ENCODE results near the gene IMMP2L. TPM values are rescaled to one million over a fixed set of nuclear protein-coding genes. Genes with fewer than 3 reads are reported as not detected.

Gene IMMP2L
- total and polyA plus RNA-seq, 2 of the 4 experiments (the other 2 are of a cell fraction) = 5.8 to 9.3 TPM

DNA sequence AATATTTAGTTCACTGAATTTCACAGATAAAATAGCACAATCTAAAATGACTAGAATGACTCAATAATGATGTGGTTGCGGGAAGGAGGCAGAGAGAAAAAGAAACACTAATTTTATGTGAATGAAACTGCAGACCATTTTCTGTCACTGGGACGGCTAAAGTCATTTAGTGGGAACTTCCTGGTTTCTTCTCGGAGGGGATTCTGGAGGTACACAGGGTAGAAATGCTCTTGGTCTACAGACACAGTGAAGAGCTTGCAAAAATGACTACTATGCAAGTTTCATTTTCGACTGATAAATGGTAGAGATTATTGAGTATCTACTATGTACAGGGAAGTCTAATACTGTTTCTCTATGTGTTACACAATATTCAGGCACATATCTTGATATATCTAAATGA is 534.9 kb downstream of the IMMP2L start:
- H3K4me1 ChIP-seq (ENCODE audit: control insufficient read depth, insufficient read depth, low read length) = peaks cover 2% of the 10 kb centered on the region; the same call in 1 of the 2 replicates
- no peaks in the 10 kb centered on the region for H3K9me1 ChIP-seq (ENCODE audit: insufficient read depth, low read length)
- H2AFZ ChIP-seq (replicated peaks; ENCODE audit: low read length, poor library complexity) = no peak overlapping the region
- no peaks in the 10 kb centered on the region for H3K27me3 ChIP-seq (ENCODE audit: control insufficient read depth, insufficient read depth, low read length)
- H2BK15ac ChIP-seq (ENCODE audit: low read depth, low read length) = no peak overlapping the region
- H4K8ac ChIP-seq (ENCODE audit: low read depth in 2 of 2, low read length in 2 of 2) = no peak overlapping the region
- no peak overlapping the region for H3K56ac ChIP-seq (ENCODE audit: extremely low read depth, insufficient read depth, low read length)
- intact Hi-C loops (cut with micrococcal nuclease) (no loop called here), dilution Hi-C loops (cut with HindIII; ENCODE audit: low sequenced_read_pairs, unreplicated experiment) (no loop called here), in situ Hi-C loops (cut with MboI; ENCODE audit: low sequenced_read_pairs) (no loop called here)
- no peak overlapping the region for H3K14ac ChIP-seq (replicated peaks; ENCODE audit: low read depth, low read length)
- no peak overlapping the region for H4K91ac ChIP-seq (ENCODE audit: insufficient read depth, low read depth, low read length)
- H3K9me3 ChIP-seq (ENCODE audit: control insufficient read depth, insufficient read depth, low read length) = no peaks in the 10 kb centered on the region
- ChIA-PET CTCF (no interaction called here), POLR2A (ENCODE audit: unreplicated experiment) (no interaction called here)
- H3K23ac ChIP-seq (ENCODE audit: low read depth, low read length) = no peak overlapping the region
- H4K5ac ChIP-seq (ENCODE audit: low read depth, low read length) = no peak overlapping the region
- no peak overlapping the region for H3K4ac ChIP-seq (ENCODE audit: low read depth, low read length)
- no peak overlapping the region for H2BK20ac ChIP-seq (ENCODE audit: low read depth, low read length)
- H2BK5ac ChIP-seq (ENCODE audit: low read depth, low read length, poor library complexity, severe bottlenecking) = no peak overlapping the region
- no peak overlapping the region for H3K18ac ChIP-seq (ENCODE audit: low read depth, low read length)
- no peak overlapping the region for H2AK9ac ChIP-seq (replicated peaks; ENCODE audit: low read depth, low read length, poor library complexity)
- H3K27ac ChIP-seq (ENCODE audit: insufficient read depth, low read length) = no peak overlapping the region
- no peak overlapping the region for H2BK120ac ChIP-seq (ENCODE audit: low read depth, low read length)
- H2AK5ac ChIP-seq (ENCODE audit: low read depth, low read length) = no peak overlapping the region
- no peaks in the 10 kb centered on the region for H3K79me1 ChIP-seq (ENCODE audit: low read depth in 1 of 2, low read length in 2 of 2)
- no peak overlapping the region for H3K4me3 ChIP-seq (ENCODE audit: insufficient read depth, low read depth, low read length)
- H3K36me3 ChIP-seq (ENCODE audit: control insufficient read depth, insufficient read depth, low read length) = no peaks in the 10 kb centered on the region
- H3K4me2 ChIP-seq (ENCODE audit: low read depth, low read length) = no peak overlapping the region
- 100% methylated on average over 1 of the region's 4 CpGs; no CpG with 5 or more reads in 1 of the 2 experiments for WGBS, 2 experiments (ENCODE audit: extremely low coverage in 2 of 2, insufficient read length in 1 of 2)
- H4K20me1 ChIP-seq (ENCODE audit: insufficient read depth, low read length) = no peaks in the 10 kb centered on the region
- ATAC-seq (ENCODE audit: low read depth) = no peak
- no peak overlapping the region for H3K9ac ChIP-seq (ENCODE audit: low read depth, low read length)
- TF ChIP-seq POLR2A (IDR thresholded peaks at IDR 0.05; ENCODE audit: low read depth, low read length) (no peak), RCOR1 (IDR thresholded peaks at IDR 0.05; ENCODE audit: insufficient replicate concordance, low read length) (no peak), MAZ (IDR thresholded peaks at IDR 0.05; ENCODE audit: borderline replicate concordance, low read depth, low read length) (no peak), SMC3 (IDR thresholded peaks at IDR 0.05; ENCODE audit: low read depth, low read length) (no peak), RFX5 (IDR thresholded peaks at IDR 0.05; ENCODE audit: low read depth, low read length) (no peak)
- TF ChIP-seq, protein P1, sequence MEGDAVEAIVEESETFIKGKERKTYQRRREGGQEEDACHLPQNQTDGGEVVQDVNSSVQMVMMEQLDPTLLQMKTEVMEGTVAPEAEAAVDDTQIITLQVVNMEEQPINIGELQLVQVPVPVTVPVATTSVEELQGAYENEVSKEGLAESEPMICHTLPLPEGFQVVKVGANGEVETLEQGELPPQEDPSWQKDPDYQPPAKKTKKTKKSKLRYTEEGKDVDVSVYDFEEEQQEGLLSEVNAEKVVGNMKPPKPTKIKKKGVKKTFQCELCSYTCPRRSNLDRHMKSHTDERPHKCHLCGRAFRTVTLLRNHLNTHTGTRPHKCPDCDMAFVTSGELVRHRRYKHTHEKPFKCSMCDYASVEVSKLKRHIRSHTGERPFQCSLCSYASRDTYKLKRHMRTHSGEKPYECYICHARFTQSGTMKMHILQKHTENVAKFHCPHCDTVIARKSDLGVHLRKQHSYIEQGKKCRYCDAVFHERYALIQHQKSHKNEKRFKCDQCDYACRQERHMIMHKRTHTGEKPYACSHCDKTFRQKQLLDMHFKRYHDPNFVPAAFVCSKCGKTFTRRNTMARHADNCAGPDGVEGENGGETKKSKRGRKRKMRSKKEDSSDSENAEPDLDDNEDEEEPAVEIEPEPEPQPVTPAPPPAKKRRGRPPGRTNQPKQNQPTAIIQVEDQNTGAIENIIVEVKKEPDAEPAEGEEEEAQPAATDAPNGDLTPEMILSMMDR (conservative IDR thresholded peaks at IDR 0.05; ENCODE audit: low read depth, low read length) = no peak
- DNase-seq = no peak
- no TSS peak for BruUV-seq (replicated peaks)
